K562 (cell line): ENCODE results near the gene TNFRSF6B. TPM values are rescaled to one million over a fixed set of nuclear protein-coding genes. Genes with fewer than 3 reads are reported as not detected.

Experiments
- ATF4 ChIP-seq: fragments of 450-650 bp; formaldehyde crosslinking; IDR thresholded peaks from 2 replicates; pipeline ENCODE4 v1.4.0; 2022; ENCODE audit warnings: mild to moderate bottlenecking, moderate library complexity
- BRCA1 ChIP-seq, 2 experiments: fragments of 450-650 bp in 1 of 2; sonication (generic) in 1 of 2; formaldehyde crosslinking in 1 of 2; IDR thresholded peaks; 2 replicates each; pipeline versions ENCODE4 v1.5.0 to v1.6.1; 2017 to 2020; ENCODE audit warnings: mild to moderate bottlenecking in 1 of 2, missing genetic modification reagents in 1 of 2
- CBFA2T3 ChIP-seq: fragments of 450-650 bp; IDR thresholded peaks from 2 replicates; pipeline ENCODE4 v1.6.1; 2017
- CHD2 ChIP-seq: IDR thresholded peaks from 2 replicates; pipeline ENCODE4 v1.6.1; 2011; ENCODE audit warnings: low read depth, low read length
- CTCF ChIP-seq, 3 experiments: IDR thresholded peaks in 2 of 3; conservative IDR thresholded peaks in 1 of 3; 2 replicates each; pipeline ENCODE4 v1.5.1; 2011 to 2012; ENCODE audit warnings: low read length in 3 of 3, mild to moderate bottlenecking in 3 of 3, control low read depth in 2 of 3, improper control_type of control experiment in 1 of 3, inconsistent platforms in 1 of 3, low read depth in 1 of 3, mixed read lengths in 1 of 3, moderate library complexity in 1 of 3; ENCODE audit not compliant: insufficient read depth in 2 of 3
- ETV5 ChIP-seq: sonication (generic); formaldehyde crosslinking; IDR thresholded peaks from 2 replicates; pipeline ENCODE4 v1.4.0; 2020; ENCODE audit warnings: low read depth, mild to moderate bottlenecking, missing genetic modification reagents
- FOXJ2 ChIP-seq: fragments of 200-800 bp; sonication (Bioruptor generic); IDR thresholded peaks from 2 replicates; pipeline ENCODE4 v1.6.1; 2016; ENCODE audit warnings: missing genetic modification characterization, missing compliant biosample characterization
- GABPB1 ChIP-seq: sonication (generic); formaldehyde crosslinking; IDR thresholded peaks from 2 replicates; pipeline ENCODE4 v1.8.0; 2022; ENCODE audit warnings: mild to moderate bottlenecking, missing genetic modification reagents
- HDAC8 ChIP-seq: fragments of 450-650 bp; IDR thresholded peaks from 2 replicates; pipeline ENCODE4 v1.6.1; 2016; ENCODE audit warnings: mild to moderate bottlenecking, missing genetic modification characterization, moderate library complexity, missing compliant biosample characterization
- MAFK ChIP-seq: IDR thresholded peaks from 2 replicates; pipeline ENCODE4 v1.6.1; 2011; ENCODE audit warnings: low read length, improper control_type of control experiment
- MLX ChIP-seq, 2 experiments: fragments of 450-650 bp in 1 of 2; sonication (generic) in 1 of 2; formaldehyde crosslinking; conservative IDR thresholded peaks; 2 replicates each; pipeline versions ENCODE4 v1.4.0 to v1.8.1; 2020 to 2022; ENCODE audit warnings: mild to moderate bottlenecking in 1 of 2, missing genetic modification reagents in 1 of 2
- MTA2 ChIP-seq: fragments of 450-650 bp; IDR thresholded peaks from 2 replicates; pipeline ENCODE4 v1.6.1; 2016; ENCODE audit warnings: low read depth
- NCOA6 ChIP-seq: fragments of 450-650 bp; IDR thresholded peaks from 2 replicates; pipeline ENCODE4 v1.6.1; 2017; ENCODE audit warnings: mild to moderate bottlenecking
- NEUROD1 ChIP-seq: fragments of 150-350 bp; IDR thresholded peaks from 2 replicates; pipeline ENCODE4 v1.6.1; 2014; ENCODE audit warnings: borderline replicate concordance, low read length, low read depth; ENCODE audit not compliant: partially characterized antibody
- NFRKB ChIP-seq: fragments of 450-650 bp; IDR thresholded peaks from 2 replicates; pipeline ENCODE4 v1.6.1; 2016; ENCODE audit warnings: low read depth
- OTX1 ChIP-seq: fragments of 450-650 bp; formaldehyde crosslinking; IDR thresholded peaks from 2 replicates; pipeline ENCODE4 v1.4.0; 2022; ENCODE audit warnings: mild to moderate bottlenecking
- RBM39 ChIP-seq: fragments of 200-400 bp; formaldehyde crosslinking; optimal IDR thresholded peaks from 2 replicates; pipeline ENCODE3; 2018; ENCODE audit warnings: low read depth, low read length
- SP1 ChIP-seq: sonication (generic); formaldehyde crosslinking; IDR thresholded peaks from 2 replicates; pipeline ENCODE4 v1.8.1; 2022; ENCODE audit warnings: mild to moderate bottlenecking, missing genetic modification reagents
- TARDBP ChIP-seq: fragments of 450-650 bp; IDR thresholded peaks from 2 replicates; pipeline ENCODE4 v1.6.1; 2016
- USF1 ChIP-seq: sonication (generic); formaldehyde crosslinking; IDR thresholded peaks from 2 replicates; pipeline ENCODE4 v1.9.0; 2022; ENCODE audit warnings: mild to moderate bottlenecking, missing genetic modification reagents
- ZBTB34 ChIP-seq: fragments of 250-450 bp; sonication (Bioruptor Pico); IDR thresholded peaks from 2 replicates; pipeline ENCODE4 v1.8.0; 2021; ENCODE audit warnings: mild to moderate bottlenecking, moderate library complexity
- ZC3H11A ChIP-seq: IDR thresholded peaks from 2 replicates; pipeline ENCODE4 v1.6.1; 2012; ENCODE audit warnings: low read depth, low read length, improper control_type of control experiment
- ZNF124 ChIP-seq: sonication (generic); formaldehyde crosslinking; IDR thresholded peaks from 2 replicates; pipeline ENCODE4 v1.8.1; 2022; ENCODE audit warnings: missing genetic modification reagents
- ZNF184 ChIP-seq: sonication (generic); formaldehyde crosslinking; IDR thresholded peaks from 2 replicates; pipeline ENCODE4 v1.5.0; 2020; ENCODE audit warnings: missing genetic modification reagents
- polyA plus RNA-seq, 8 experiments: library from polyadenylated mRNA; depleted of rRNA in 4 of 8; stranded (reverse) in 5 of 8; unstranded in 3 of 8; fragments of >200 nt; fragmentation: Nextera tagmentation in 2 of 8; fragmentation: Illumina TruSeq in 1 of 8; extraction: Ambion mirVana in 2 of 8; extraction: Trizol in 1 of 8; gene quantifications; 2 replicates each; pipeline versions ENCODE4 v1.2.1 to v1.2.3, GENCODE V29; 2011 to 2014; ENCODE audit warnings: inconsistent platforms in 1 of 8, missing spikeins in 1 of 8
- total RNA-seq, 7 experiments: library from RNA; depleted of rRNA in 6 of 7; stranded (reverse); fragments of >200 nt in 6 of 7; fragmentation: Illumina TruSeq in 2 of 7; extraction: Trizol in 2 of 7; gene quantifications; 2 replicates each; pipeline versions ENCODE4 v1.2.1 to v1.2.3, GENCODE V29; 2011 to 2021; ENCODE audit warnings: low replicate concordance in 1 of 7

Gene TNFRSF6B
- total and polyA plus RNA-seq, 9 of the 15 experiments (the other 6 are each of a cell fraction or from before 2014, with no cell fraction given) = 0.10 to 3.5 (median 0.32) TPM; not detected in 6

GRCh38 chr20:63706852-63707557, 10.6 kb downstream of the TNFRSF6B start (continued):
- TF ChIP-seq ZC3H11A (0 out of 2 replicates have a peak, but pooled peaks have one; percentile 22), CHD2 (no peak), BRCA1 (IDR thresholded peaks at IDR 0.05) (no peak), BRCA1 (CRISPR knock-in tag; IDR thresholded peaks at IDR 0.05) (no peak), HDAC8 (tag) (no peak), MLX (CRISPR knock-in tag; conservative IDR thresholded peaks at IDR 0.05) (no peak), NFRKB (no peak), ZNF184 (CRISPR knock-in tag) (no peak), ZNF124 (CRISPR knock-in tag) (0 out of 2 replicates have a peak, but pooled peaks have one; percentile 44), MAFK (no peak), NCOA6 (no peak), TARDBP (no peak), OTX1 (CRISPR knock-in tag) (peak; percentile 17; the same call in 1 of the 2 replicates), MTA2 (no peak), GABPB1 (no peak), SP1 (CRISPR knock-in tag) (no peak), RBM39 (no peak), CBFA2T3 (no peak), FOXJ2 (tag) (no peak), USF1 (CRISPR knock-in tag) (no peak), ETV5 (CRISPR knock-in tag) (peak; percentile 33), ZBTB34 (CRISPR knock-in tag) (no peak), ATF4 (CRISPR knock-in tag) (no peak), CTCF (IDR thresholded peaks at IDR 0.05 in 2 of 3, conservative IDR thresholded peaks at IDR 0.05 in 1 of 3; ENCODE audit: insufficient read depth in 2 of 3, low read depth in 1 of 3, low read length in 3 of 3) (peak; percentile 82 to 88 (median 84)), NEUROD1 (no peak)
